Measurements from ENCODE around the gene THEMIS2.

- TF ChIP-seq CTCF (IDR thresholded peaks at IDR 0.05): no peak
- TF ChIP-seq ZFX (IDR thresholded peaks at IDR 0.05; ENCODE audit: borderline replicate concordance): no peak
These were observed 58.8 kb downstream of the THEMIS2 start for GRCh38 chr1:27931184-27931583.

Data from 22Rv1 (cell line).